ENCODE measurements around the gene APOBEC3B. TPM values are rescaled to one million over a fixed set of nuclear protein-coding genes. Genes with fewer than 3 reads are reported as not detected.

APOBEC3B gene
- total RNA-seq, 3 donors from 2014 or later = 0.33 to 2.2 TPM; not detected in 1

GRCh38 chr22:38946771-38947170, 35.4 kb upstream of the APOBEC3B start:
- no peak overlapping the region for H3K4me3 ChIP-seq
- peaks cover 0 to 11% of the 10 kb centered on the region in 2 donors for H3K27me3 ChIP-seq
- intact Hi-C loops (cut with DNase I; ENCODE audit: low total_unique reads) = no loop called here
- H3K36me3 ChIP-seq = no peaks in the 10 kb centered on the region
- DNase-seq (ENCODE audit: low spot score in 2 of 2) = no peak
- no peaks in the 10 kb centered on the region for H3K9me3 ChIP-seq
- TF ChIP-seq, protein P1, sequence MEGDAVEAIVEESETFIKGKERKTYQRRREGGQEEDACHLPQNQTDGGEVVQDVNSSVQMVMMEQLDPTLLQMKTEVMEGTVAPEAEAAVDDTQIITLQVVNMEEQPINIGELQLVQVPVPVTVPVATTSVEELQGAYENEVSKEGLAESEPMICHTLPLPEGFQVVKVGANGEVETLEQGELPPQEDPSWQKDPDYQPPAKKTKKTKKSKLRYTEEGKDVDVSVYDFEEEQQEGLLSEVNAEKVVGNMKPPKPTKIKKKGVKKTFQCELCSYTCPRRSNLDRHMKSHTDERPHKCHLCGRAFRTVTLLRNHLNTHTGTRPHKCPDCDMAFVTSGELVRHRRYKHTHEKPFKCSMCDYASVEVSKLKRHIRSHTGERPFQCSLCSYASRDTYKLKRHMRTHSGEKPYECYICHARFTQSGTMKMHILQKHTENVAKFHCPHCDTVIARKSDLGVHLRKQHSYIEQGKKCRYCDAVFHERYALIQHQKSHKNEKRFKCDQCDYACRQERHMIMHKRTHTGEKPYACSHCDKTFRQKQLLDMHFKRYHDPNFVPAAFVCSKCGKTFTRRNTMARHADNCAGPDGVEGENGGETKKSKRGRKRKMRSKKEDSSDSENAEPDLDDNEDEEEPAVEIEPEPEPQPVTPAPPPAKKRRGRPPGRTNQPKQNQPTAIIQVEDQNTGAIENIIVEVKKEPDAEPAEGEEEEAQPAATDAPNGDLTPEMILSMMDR (IDR thresholded peaks at IDR 0.05) = no peak
- no peak for TF ChIP-seq POLR2A (IDR thresholded peaks at IDR 0.05)
- H3K4me1 ChIP-seq = no peaks in the 10 kb centered on the region
- no peak overlapping the region for H3K27ac ChIP-seq

DNA sequence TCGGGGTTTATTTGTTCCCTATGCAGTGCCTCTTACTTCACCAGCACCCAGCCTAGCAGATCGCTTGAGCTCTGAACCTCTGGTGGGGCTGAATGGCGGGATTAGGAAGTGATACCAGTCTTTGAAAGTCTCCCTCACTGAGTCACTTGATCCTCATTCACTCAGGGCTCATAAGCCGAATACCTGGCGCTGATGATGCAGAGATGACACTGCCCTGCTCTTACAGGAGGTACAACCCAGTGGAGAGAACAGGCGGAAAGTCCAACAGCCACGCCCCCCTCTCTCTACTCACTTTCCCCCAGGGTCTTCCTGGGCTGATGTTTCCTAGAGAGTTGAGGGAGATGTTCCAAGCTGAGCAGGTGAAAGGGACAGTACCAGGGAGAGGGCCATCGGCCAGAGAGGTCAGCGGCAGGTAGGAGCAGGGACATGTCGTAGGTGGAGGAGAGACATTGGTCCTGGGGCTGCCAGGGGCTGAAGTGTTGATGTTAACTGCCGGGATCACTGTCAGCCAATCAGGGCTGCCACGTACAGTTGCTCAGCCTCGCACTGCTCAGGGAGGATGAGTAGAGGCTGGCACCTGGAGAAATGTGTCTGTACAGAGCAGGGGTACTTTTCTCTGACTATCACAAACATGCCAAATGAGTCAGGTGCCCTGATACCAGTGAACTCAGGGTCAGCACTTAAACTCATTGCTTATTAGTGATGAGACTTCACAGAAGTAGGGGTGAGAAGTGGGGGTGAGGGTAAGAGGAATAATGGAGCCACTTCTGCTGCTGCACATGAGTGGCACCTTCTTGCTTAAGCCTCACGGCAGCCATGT, 34.6 kb upstream of the APOBEC3B start:
- Histone ChIP-seq H3K4me1 (no peaks in the 10 kb centered on the region), H3K36me3 (no peaks in the 10 kb centered on the region), H3K4me3 (no peak overlapping the region), H3K27ac (no peak overlapping the region), H3K27me3 (peaks cover 0 to 11% of the 10 kb centered on the region in 2 donors), H3K9me3 (no peaks in the 10 kb centered on the region)
- TF ChIP-seq POLR2AphosphoS5 (IDR thresholded peaks at IDR 0.05) (no peak), POLR2A (IDR thresholded peaks at IDR 0.05) (no peak)
- TF ChIP-seq, protein P1 (IDR thresholded peaks at IDR 0.05) = no peak
- DNase-seq (ENCODE audit: low spot score in 2 of 2) = peak in 1 of 2 donors; percentile 11
- intact Hi-C loops (cut with DNase I; ENCODE audit: low total_unique reads) = no loop called here

DNA sequence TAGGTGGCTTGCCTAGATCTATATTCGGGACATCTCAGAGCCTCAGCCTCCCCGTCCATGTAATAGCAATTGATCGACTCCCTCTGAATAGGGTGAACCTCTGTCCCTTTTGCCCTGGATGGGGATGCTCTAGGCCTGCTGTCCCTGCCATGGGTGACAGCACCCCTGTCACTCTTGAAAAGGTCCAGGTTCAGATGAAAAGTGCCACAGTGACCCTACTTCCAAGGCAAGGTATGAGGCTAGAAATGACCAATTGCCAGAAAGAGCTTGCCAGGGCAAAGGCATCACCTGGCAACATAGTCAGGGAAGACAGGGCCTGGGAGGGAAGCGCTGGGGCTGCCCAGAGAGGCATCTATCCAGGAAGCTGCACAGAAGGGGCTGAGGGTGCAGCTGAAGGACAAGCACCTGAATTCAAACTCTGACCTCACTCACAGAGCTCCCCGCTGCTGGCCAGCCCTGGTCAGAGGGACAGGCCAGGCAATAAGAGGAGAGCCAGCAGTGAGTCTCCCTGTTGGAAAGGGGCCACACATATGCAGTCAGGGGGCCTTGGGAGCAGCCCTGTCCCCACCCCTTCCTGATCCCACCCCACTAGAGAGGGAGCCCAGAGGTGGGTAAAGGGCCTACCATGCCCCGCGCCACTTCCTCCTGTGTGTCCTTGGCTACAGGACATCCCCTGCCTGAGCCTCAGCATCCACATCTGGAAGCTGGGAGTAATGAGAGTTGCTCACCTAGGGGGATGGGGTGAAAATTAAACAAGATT, 33.8 kb upstream of the APOBEC3B start:
- Histone ChIP-seq H3K4me3 (no peak overlapping the region), H3K27ac (no peak overlapping the region), H3K4me1 (no peaks in the 10 kb centered on the region), H3K27me3 (peaks cover 0 to 11% of the 10 kb centered on the region in 2 donors), H3K36me3 (no peaks in the 10 kb centered on the region), H3K9me3 (no peaks in the 10 kb centered on the region)
- no peak for TF ChIP-seq POLR2AphosphoS5 (IDR thresholded peaks at IDR 0.05)
- intact Hi-C loops (cut with DNase I; ENCODE audit: low total_unique reads) = no loop called here
- DNase-seq (ENCODE audit: low spot score in 2 of 2) = peak in 1 of 2 donors; percentile 9

- Histone ChIP-seq H3K36me3 (no peaks in the 10 kb centered on the region), H3K27ac (no peak overlapping the region), H3K27me3 (peaks cover 0 to 9% of the 10 kb centered on the region in 2 donors), H3K4me3 (no peak overlapping the region), H3K4me1 (no peaks in the 10 kb centered on the region), H3K9me3 (no peaks in the 10 kb centered on the region)
- peak in 1 of 2 donors; percentile 13 for DNase-seq (ENCODE audit: low spot score in 2 of 2)
- TF ChIP-seq POLR2AphosphoS5 (IDR thresholded peaks at IDR 0.05) (no peak), POLR2A (IDR thresholded peaks at IDR 0.05) (no peak)
- TF ChIP-seq, protein P1 (IDR thresholded peaks at IDR 0.05) = no peak
- intact Hi-C loops (cut with DNase I; ENCODE audit: low total_unique reads) = no loop called here
Observed at GRCh38 chr22:38949889-38950405, 32.2 kb upstream of the APOBEC3B start.

DNA sequence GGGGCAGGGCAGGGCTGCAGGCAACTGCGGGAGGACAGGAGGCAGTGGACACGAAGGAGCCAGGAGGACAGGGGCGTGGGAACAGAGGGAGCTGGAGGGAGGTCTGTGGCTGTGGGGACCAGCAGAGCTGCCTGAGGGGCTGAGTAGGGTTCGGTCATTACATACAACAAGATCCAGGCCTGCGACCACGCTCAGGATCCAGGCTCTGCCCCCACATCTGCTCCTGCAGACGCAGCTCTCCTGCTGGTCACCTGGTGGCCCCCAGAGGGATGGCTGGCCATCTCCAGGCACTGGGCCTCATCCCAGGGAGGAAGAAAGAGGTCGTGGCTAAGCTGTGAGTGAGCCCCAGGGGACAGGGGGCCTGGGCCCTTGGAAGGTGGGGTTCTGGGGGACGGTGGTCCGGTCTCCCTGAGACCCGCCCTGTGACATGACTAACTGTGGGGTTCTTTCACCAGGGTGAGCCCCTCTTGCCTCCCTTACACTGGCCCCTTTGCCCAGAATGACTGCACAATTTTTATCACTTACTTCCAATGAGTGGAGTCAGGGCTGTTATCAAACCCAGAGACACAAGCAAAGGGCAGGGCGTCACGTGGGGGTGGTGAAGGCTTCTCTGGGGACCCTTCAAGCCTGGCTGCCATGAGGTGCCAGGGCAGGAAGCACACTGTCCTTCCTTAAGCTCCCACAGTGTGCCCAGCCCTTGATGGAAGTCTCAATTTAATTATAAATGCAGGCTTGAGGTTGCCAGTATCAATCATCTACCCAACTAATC, 31.4 kb upstream of the APOBEC3B start:
- Histone ChIP-seq H3K4me3 (no peak overlapping the region), H3K36me3 (no peaks in the 10 kb centered on the region), H3K27ac (no peak overlapping the region), H3K9me3 (no peaks in the 10 kb centered on the region), H3K4me1 (no peaks in the 10 kb centered on the region), H3K27me3 (peaks cover 0 to 9% of the 10 kb centered on the region in 2 donors)
- TF ChIP-seq POLR2AphosphoS5 (IDR thresholded peaks at IDR 0.05) (no peak), POLR2A (IDR thresholded peaks at IDR 0.05) (no peak)
- TF ChIP-seq, protein P1 (IDR thresholded peaks at IDR 0.05) = no peak
- intact Hi-C loops (cut with DNase I; ENCODE audit: low total_unique reads) = no loop called here
- DNase-seq (ENCODE audit: low spot score in 2 of 2) = peak in 1 of 2 donors; percentile 5

Data from breast epithelium (tissue), 4 donors.